D721Med (cell line): ENCODE measurements around the gene POLA2.

Source experiments
- DNase-seq: peaks from one replicate; pipeline ENCODE4 v3.0.0; 2011; ENCODE audit warnings: low spot score; ENCODE audit not compliant: insufficient read length
- FAIRE-seq: peaks from 2 replicates; lab custom pipeline; 2011; peaks lifted over from hg19 to GRCh38; lab: Jason Lieb, UNC
- CTCF ChIP-seq: IDR thresholded peaks from 2 replicates; pipeline ENCODE4 v1.5.1; 2012; ENCODE audit warnings: mild to moderate bottlenecking, control low read depth; ENCODE audit not compliant: insufficient read depth; ENCODE audit errors: missing control alignments

The POLA2 gene

GRCh38 chr11:65274735-65275682 is 13.2 kb downstream of the POLA2 start:
- peak; percentile 98 for TF ChIP-seq CTCF
- no peak for FAIRE-seq
- no peak for DNase-seq

GRCh38 chr11:65275906-65276305 is 14.1 kb downstream of the POLA2 start:
- DNase-seq (no peak), FAIRE-seq (no peak)
- no peak for TF ChIP-seq CTCF

- no peak for TF ChIP-seq CTCF
- DNase-seq (peak; percentile 50), FAIRE-seq (no peak)
Measured at GRCh38 chr11:65277631-65278277, 16.0 kb downstream of the POLA2 start.

- no peak for TF ChIP-seq CTCF
- no peak for DNase-seq
- no peak for FAIRE-seq
Measured at GRCh38 chr11:65278356-65278755, 16.6 kb downstream of the POLA2 start.

- FAIRE-seq (no peak), DNase-seq (no peak)
- TF ChIP-seq CTCF: no peak
Measured at GRCh38 chr11:65279279-65279678, 17.5 kb downstream of the POLA2 start.

GRCh38 chr11:65279741-65280440 is 18.1 kb downstream of the POLA2 start:
- no peak for TF ChIP-seq CTCF
- DNase-seq (no peak), FAIRE-seq (no peak)
